ENCODE data around the gene TUBB4B. TPM values are rescaled to one million over a fixed set of nuclear protein-coding genes. Genes with fewer than 3 reads are reported as not detected.

TUBB4B gene
- total RNA-seq, 2 experiments from 2014 or later, result 417 to 443 TPM

DNA sequence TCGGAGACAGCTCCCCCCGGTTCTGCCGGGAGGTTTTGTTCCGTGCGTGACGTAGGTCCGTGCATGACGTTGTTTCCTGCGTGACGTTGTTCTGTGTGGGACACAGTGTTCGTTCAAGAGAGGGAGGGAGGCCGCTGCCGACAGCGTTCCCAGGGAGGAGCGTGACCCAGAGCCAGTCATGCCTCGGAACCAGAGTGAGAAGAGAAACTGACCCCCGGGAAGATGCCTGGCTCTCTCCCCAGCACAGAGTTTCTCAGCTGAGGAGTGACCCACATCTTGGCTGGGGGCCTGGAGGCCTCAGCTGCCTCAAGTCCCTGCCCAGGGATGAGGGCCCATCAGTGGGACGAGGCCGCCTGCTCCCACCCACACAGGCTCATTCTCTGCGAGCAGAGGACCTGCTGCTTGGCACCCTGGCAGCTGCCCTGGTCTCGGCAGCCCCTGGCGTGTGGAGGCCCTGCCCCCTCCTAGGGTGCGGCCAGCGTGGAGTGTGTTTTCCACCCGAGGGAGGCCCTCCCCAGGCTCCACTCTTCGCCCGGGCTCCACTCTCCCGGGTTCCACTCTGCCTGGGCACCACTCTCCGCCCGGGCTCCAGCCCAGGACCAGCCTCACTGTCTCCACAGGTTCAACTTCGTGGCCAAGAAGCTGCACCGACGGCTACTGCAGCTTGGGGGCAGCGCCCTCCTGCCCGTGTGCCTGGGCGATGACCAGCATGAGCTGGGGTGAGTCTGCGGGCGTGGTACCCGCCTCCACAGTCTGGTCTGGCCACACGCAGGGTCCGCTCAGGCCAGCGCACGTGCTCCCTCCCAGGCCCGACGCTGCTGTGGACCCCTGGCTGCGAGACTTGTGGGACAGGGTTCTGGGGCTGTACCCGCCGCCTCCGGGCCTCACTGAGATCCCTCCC is 27.7 kb upstream of the TUBB4B start:
- Histone ChIP-seq H3K27ac (ENCODE audit: low read depth, low read length, poor library complexity, severe bottlenecking) (no peak overlapping the region), H3K4me3 (ENCODE audit: low read depth, low read length, poor library complexity, severe bottlenecking) (no peak overlapping the region), H3K4me2 (ENCODE audit: low read length) (no peak overlapping the region), H3K4me1 (ENCODE audit: insufficient read depth, low read length, poor library complexity, severe bottlenecking) (no peaks in the 10 kb centered on the region), H3K9me2 (ENCODE audit: insufficient read depth, low read length) (no peaks in the 10 kb centered on the region), H2AFZ (ENCODE audit: low read length) (no peak overlapping the region), H3K9me3 (ENCODE audit: low read length) (no peaks in the 10 kb centered on the region), H3K79me2 (ENCODE audit: insufficient read depth, low read depth, low read length) (no peaks in the 10 kb centered on the region), H4K20me1 (ENCODE audit: insufficient read depth, low read length) (no peaks in the 10 kb centered on the region), H3K36me3 (ENCODE audit: insufficient read depth, low read length) (peaks cover 68% of the 10 kb centered on the region)
- POLR2A ChIA-PET, result no interaction called here
- TF ChIP-seq, protein P1, sequence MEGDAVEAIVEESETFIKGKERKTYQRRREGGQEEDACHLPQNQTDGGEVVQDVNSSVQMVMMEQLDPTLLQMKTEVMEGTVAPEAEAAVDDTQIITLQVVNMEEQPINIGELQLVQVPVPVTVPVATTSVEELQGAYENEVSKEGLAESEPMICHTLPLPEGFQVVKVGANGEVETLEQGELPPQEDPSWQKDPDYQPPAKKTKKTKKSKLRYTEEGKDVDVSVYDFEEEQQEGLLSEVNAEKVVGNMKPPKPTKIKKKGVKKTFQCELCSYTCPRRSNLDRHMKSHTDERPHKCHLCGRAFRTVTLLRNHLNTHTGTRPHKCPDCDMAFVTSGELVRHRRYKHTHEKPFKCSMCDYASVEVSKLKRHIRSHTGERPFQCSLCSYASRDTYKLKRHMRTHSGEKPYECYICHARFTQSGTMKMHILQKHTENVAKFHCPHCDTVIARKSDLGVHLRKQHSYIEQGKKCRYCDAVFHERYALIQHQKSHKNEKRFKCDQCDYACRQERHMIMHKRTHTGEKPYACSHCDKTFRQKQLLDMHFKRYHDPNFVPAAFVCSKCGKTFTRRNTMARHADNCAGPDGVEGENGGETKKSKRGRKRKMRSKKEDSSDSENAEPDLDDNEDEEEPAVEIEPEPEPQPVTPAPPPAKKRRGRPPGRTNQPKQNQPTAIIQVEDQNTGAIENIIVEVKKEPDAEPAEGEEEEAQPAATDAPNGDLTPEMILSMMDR (conservative IDR thresholded peaks at IDR 0.05; ENCODE audit: low read length), result no peak
- TF ChIP-seq EZH2phosphoT487 (IDR thresholded peaks at IDR 0.05; ENCODE audit: borderline replicate concordance, low read depth, low read length), result no peak
- CTCF ChIA-PET (ENCODE audit: unreplicated experiment), result no interaction called here
- DNase-seq (ENCODE audit: low spot score), result no peak
- intact Hi-C loops (cut with micrococcal nuclease; ENCODE audit: unreplicated experiment), result no loop called here
- BruUV-seq (replicated peaks), result no TSS peak

- DNase-seq (ENCODE audit: low spot score), result no peak
- TF ChIP-seq, protein P1 (conservative IDR thresholded peaks at IDR 0.05; ENCODE audit: low read length), result no peak
- no peak for TF ChIP-seq EZH2phosphoT487 (IDR thresholded peaks at IDR 0.05; ENCODE audit: borderline replicate concordance, low read depth, low read length)
- Histone ChIP-seq H3K4me1 (ENCODE audit: insufficient read depth, low read length, poor library complexity, severe bottlenecking) (no peaks in the 10 kb centered on the region), H4K20me1 (ENCODE audit: insufficient read depth, low read length) (no peaks in the 10 kb centered on the region), H3K4me2 (ENCODE audit: low read length) (no peak overlapping the region), H3K79me2 (ENCODE audit: insufficient read depth, low read depth, low read length) (no peaks in the 10 kb centered on the region), H3K4me3 (ENCODE audit: low read depth, low read length, poor library complexity, severe bottlenecking) (no peak overlapping the region), H3K9me3 (ENCODE audit: low read length) (no peaks in the 10 kb centered on the region), H2AFZ (ENCODE audit: low read length) (no peak overlapping the region), H3K36me3 (ENCODE audit: insufficient read depth, low read length) (peaks cover 65% of the 10 kb centered on the region), H3K9me2 (ENCODE audit: insufficient read depth, low read length) (no peaks in the 10 kb centered on the region), H3K27ac (ENCODE audit: low read depth, low read length, poor library complexity, severe bottlenecking) (no peak overlapping the region)
- no TSS peak for BruUV-seq (replicated peaks)
- POLR2A ChIA-PET, result no interaction called here
- intact Hi-C loops (cut with micrococcal nuclease; ENCODE audit: unreplicated experiment), result no loop called here
- CTCF ChIA-PET (ENCODE audit: unreplicated experiment), result no interaction called here
These were observed 26.5 kb upstream of the TUBB4B start for GRCh38 chr9:137214620-137215019.

Data from OCI-LY7 (cell line).